OCI-LY1 (cell line): ENCODE data around the gene BBS4.

Experiments used
- H2AFZ ChIP-seq: fragments of 200-600 bp; sonication (generic), shearing (Covaris generic); 2 replicates; pipeline ENCODE4 v1.6.0; 2014; ENCODE audit warnings: antibody characterized with exemption, mild to moderate bottlenecking, low read length
- H3F3A ChIP-seq: fragments of 200-600 bp; sonication (generic), shearing (Covaris generic); 2 replicates; pipeline ENCODE4 v1.6.0; 2014; ENCODE audit warnings: mild to moderate bottlenecking, antibody characterized with exemption, low read length, moderate library complexity; ENCODE audit not compliant: insufficient read depth
- H3K27ac ChIP-seq: fragments of 200-600 bp; sonication (generic); 2 replicates; pipeline ENCODE4 v1.5.1; 2014; ENCODE audit warnings: low read length, mixed run types, mild to moderate bottlenecking, low read depth; ENCODE audit not compliant: poor library complexity, severe bottlenecking
- H3K27me3 ChIP-seq: fragments of 200-600 bp; sonication (generic); 2 replicates; pipeline ENCODE4 v1.6.0; 2014; ENCODE audit warnings: antibody characterized with exemption, mild to moderate bottlenecking, low read length, moderate library complexity; ENCODE audit not compliant: insufficient read depth
- H3K36me3 ChIP-seq: fragments of 200-600 bp; sonication (generic); 2 replicates; pipeline ENCODE4 v1.6.1; 2014; ENCODE audit warnings: mild to moderate bottlenecking, antibody characterized with exemption, low read length, moderate library complexity, mixed read lengths; ENCODE audit not compliant: insufficient read depth
- H3K4me1 ChIP-seq: fragments of 200-600 bp; sonication (generic); 2 replicates; pipeline ENCODE4 v1.5.1; 2014; ENCODE audit warnings: mild to moderate bottlenecking, low read length, moderate library complexity; ENCODE audit not compliant: insufficient read depth, severe bottlenecking
- H3K4me2 ChIP-seq: fragments of 200-600 bp; sonication (generic), shearing (Covaris generic); 2 replicates; pipeline ENCODE4 v1.6.1; 2014; ENCODE audit warnings: low read length
- H3K4me3 ChIP-seq: fragments of 200-600 bp; sonication (generic); 2 replicates; pipeline ENCODE4 v1.5.1; 2014; ENCODE audit warnings: low read length, low read depth, mild to moderate bottlenecking, mixed read lengths; ENCODE audit not compliant: poor library complexity, severe bottlenecking
- H3K79me2 ChIP-seq: fragments of 200-600 bp; shearing (Covaris generic); 2 replicates; pipeline ENCODE4 v1.6.1; 2016; ENCODE audit warnings: mixed run types, low read length, mixed read lengths; ENCODE audit not compliant: insufficient read depth
- H3K9ac ChIP-seq: fragments of 200-600 bp; sonication (generic), shearing (Covaris generic); 2 replicates; pipeline ENCODE4 v1.6.1; 2014; ENCODE audit warnings: mild to moderate bottlenecking, low read length, mixed read lengths
- H3K9me2 ChIP-seq: fragments of 200-600 bp; sonication (generic), shearing (Covaris generic); 2 replicates; pipeline ENCODE4 v1.6.1; 2014; ENCODE audit warnings: low read depth, mild to moderate bottlenecking, low read length, mixed read lengths
- H3K9me3 ChIP-seq: fragments of 200-600 bp; shearing (Covaris generic); 2 replicates; pipeline ENCODE4 v1.6.1; 2014; ENCODE audit warnings: low read length, mixed read lengths
- H4K20me1 ChIP-seq: fragments of 200-600 bp; sonication (generic), shearing (Covaris generic); 2 replicates; pipeline ENCODE4 v1.6.0; 2016; ENCODE audit warnings: mild to moderate bottlenecking, low read length; ENCODE audit not compliant: insufficient read depth
- CTCF ChIP-seq: fragments of 200-600 bp; sonication (generic), shearing (Covaris generic); IDR thresholded peaks from 2 replicates; pipeline ENCODE4 v1.5.1; 2017; ENCODE audit warnings: mild to moderate bottlenecking, antibody characterized with exemption, low read length, moderate library complexity, mixed read lengths
- EZH2 ChIP-seq: fragments of 200-600 bp; sonication (generic), shearing (Covaris generic); IDR thresholded peaks from 2 replicates; pipeline ENCODE4 v1.8.0; 2017; ENCODE audit warnings: borderline replicate concordance, mixed run types, mild to moderate bottlenecking, antibody characterized with exemption, low read length, moderate library complexity, mixed read lengths

BBS4 gene

GRCh38 chr15:72680931-72681330 lies 5.1 kb upstream of the BBS4 start:
- Histone ChIP-seq H3K27ac (no peak overlapping the region), H4K20me1 (no peaks in the 10 kb centered on the region), H3K27me3 (no peaks in the 10 kb centered on the region), H2AFZ (no peak overlapping the region), H3K79me2 (no peaks in the 10 kb centered on the region), H3K9me2 (no peaks in the 10 kb centered on the region), H3K4me2 (no peak overlapping the region; the same call in 1 of the 2 replicates), H3K9me3 (no peaks in the 10 kb centered on the region), H3K4me3 (no peak overlapping the region), H3K9ac (no peak overlapping the region), H3K36me3 (no peaks in the 10 kb centered on the region), H3K4me1 (peaks cover 14% of the 10 kb centered on the region), H3F3A (no peaks in the 10 kb centered on the region)
- TF ChIP-seq CTCF = no peak
- TF ChIP-seq EZH2 = no peak

- H3K27me3 ChIP-seq = no peaks in the 10 kb centered on the region
- H3K79me2 ChIP-seq = no peaks in the 10 kb centered on the region
- peaks cover 23% of the 10 kb centered on the region for H3K4me1 ChIP-seq
- H3K9me2 ChIP-seq = no peaks in the 10 kb centered on the region
- H3K27ac ChIP-seq = no peak overlapping the region
- H3K9ac ChIP-seq = no peak overlapping the region
- no peaks in the 10 kb centered on the region for H4K20me1 ChIP-seq
- no peak overlapping the region for H3K4me2 ChIP-seq
- H3K36me3 ChIP-seq = no peaks in the 10 kb centered on the region
- no peak for TF ChIP-seq CTCF
- no peak for TF ChIP-seq EZH2
- H3K4me3 ChIP-seq = no peak overlapping the region
- H3K9me3 ChIP-seq = no peaks in the 10 kb centered on the region
- H3F3A ChIP-seq = no peaks in the 10 kb centered on the region
- no peak overlapping the region for H2AFZ ChIP-seq
Observed at GRCh38 chr15:72682772-72683171, 3.2 kb upstream of the BBS4 start.

GRCh38 chr15:72685301-72685924 lies 594 bp upstream of the BBS4 start:
- peaks cover 4% of the 10 kb centered on the region; the same call in 1 of the 2 replicates for H3F3A ChIP-seq
- peak overlapping the region; percentile 86 for H3K27ac ChIP-seq
- peak overlapping the region; percentile 77 for H3K9ac ChIP-seq
- H3K4me3 ChIP-seq = peak overlapping the region; percentile 76
- TF ChIP-seq CTCF (no peak), EZH2 (no peak)
- peak overlapping the region; percentile 81 for H3K4me2 ChIP-seq
- H3K36me3 ChIP-seq = no peaks in the 10 kb centered on the region
- no peaks in the 10 kb centered on the region for H3K9me3 ChIP-seq
- no peaks in the 10 kb centered on the region for H3K27me3 ChIP-seq
- H3K9me2 ChIP-seq = no peaks in the 10 kb centered on the region
- H4K20me1 ChIP-seq = no peaks in the 10 kb centered on the region
- peaks cover 33% of the 10 kb centered on the region for H3K4me1 ChIP-seq
- 0 out of 2 replicates have a peak overlapping the region, but pooled peaks have one; percentile 6 for H2AFZ ChIP-seq
- H3K79me2 ChIP-seq = no peaks in the 10 kb centered on the region
